ENCODE data around the gene METTL26. TPM values are rescaled to one million over a fixed set of nuclear protein-coding genes. Genes with fewer than 3 reads are reported as not detected.

METTL26 gene
- total and polyA plus RNA-seq, 2 of the 8 experiments (the other 6 are each of a cell fraction or from before 2014, with no cell fraction given), result 100 to 186 TPM

DNA sequence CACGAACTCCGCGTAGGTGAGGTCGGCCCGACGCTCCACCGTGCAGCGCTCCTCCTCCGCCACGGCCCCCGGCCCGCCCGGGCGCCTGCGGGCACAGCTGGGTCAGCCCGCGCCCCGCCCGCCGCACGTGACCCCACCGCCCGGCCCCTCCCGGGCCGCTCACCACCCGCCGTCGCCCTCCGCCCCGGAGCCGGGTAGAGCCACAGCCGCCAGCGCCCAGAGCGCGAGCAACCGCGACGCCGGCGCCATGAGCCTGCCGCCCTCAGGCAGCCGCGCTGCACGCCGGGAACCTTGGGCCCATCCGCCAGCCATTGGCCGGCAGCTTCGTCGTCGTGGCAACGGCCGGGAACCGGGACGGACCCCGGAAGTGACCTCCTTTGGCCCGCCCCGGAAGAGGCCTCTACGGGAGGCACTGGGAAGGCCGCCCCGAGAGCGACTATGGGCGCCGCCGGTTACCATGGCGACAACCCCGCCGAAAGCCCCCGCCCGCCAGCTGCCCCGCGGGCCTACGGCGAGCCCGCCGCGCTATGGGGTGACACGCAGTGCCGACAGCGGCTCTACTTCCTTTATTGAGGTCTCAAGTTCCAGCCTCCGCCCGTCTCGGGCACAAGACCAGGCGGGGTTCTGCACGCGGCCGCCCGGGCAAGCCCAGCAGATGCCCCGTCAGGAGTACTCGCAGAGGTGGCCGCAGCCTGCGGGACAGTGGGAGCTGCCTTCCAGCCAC is 48.1 kb upstream of the METTL26 start, which contains the start of gene JMJD8 (continued):
- TF ChIP-seq, protein P1, sequence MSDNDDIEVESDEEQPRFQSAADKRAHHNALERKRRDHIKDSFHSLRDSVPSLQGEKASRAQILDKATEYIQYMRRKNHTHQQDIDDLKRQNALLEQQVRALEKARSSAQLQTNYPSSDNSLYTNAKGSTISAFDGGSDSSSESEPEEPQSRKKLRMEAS (IDR thresholded peaks at IDR 0.05), result peak; percentile 88
- TF ChIP-seq CTBP2 (IDR thresholded peaks at IDR 0.05; ENCODE audit: borderline replicate concordance, insufficient read depth, insufficient read length, low read length) (no peak), SAP30 (IDR thresholded peaks at IDR 0.05; ENCODE audit: insufficient read depth, insufficient replicate concordance, low read length) (no peak), JUN (IDR thresholded peaks at IDR 0.05; ENCODE audit: low read depth, low read length) (no peak), CHD2 (IDR thresholded peaks at IDR 0.05; ENCODE audit: low read length) (peak; percentile 60; the same call in 1 of the 2 replicates), KDM1A (IDR thresholded peaks at IDR 0.05; ENCODE audit: borderline replicate concordance, low read length) (no peak), SUZ12 (IDR thresholded peaks at IDR 0.05; ENCODE audit: low read length) (no peak), CHD1 (IDR thresholded peaks at IDR 0.05; ENCODE audit: low read depth, low read length) (no peak), POU5F1 (IDR thresholded peaks at IDR 0.05; ENCODE audit: low read depth, low read length) (no peak), POLR2A (IDR thresholded peaks at IDR 0.05; ENCODE audit: control extremely low read depth in 1 of 2, low read depth in 2 of 2, low read length in 2 of 2) (peak in 1 of 2 experiments; percentile 92; a peak in 2 of 3 replicates), RNF2 (IDR thresholded peaks at IDR 0.05; ENCODE audit: borderline replicate concordance, low read depth, low read length, missing control alignments, poor library complexity, severe bottlenecking) (no peak)

Measured in H1 (cell line).